CD4-positive, alpha-beta T cell (primary cell): ENCODE measurements around the gene STAM2. TPM values are rescaled to one million over a fixed set of nuclear protein-coding genes. Genes with fewer than 3 reads are reported as not detected.
"Not testable (repeated sequence)": the region's sequence is repeated elsewhere in the genome, so short reads cannot be mapped to it uniquely, and the experiment has no call there.

Experiments used
- ATAC-seq: fragments of 200-7000 bp; cut with Tn5 transposase; one replicate; pipeline ENCODE4 v1.10.0; 2022; ENCODE audit warnings: mild to moderate bottlenecking; ENCODE audit not compliant: poor library complexity
- CTCF ChIA-PET: fragments of 350-600 bp; sonication (Branson Sonifier 250); formaldehyde crosslinking; loops from one replicate; lab custom pipeline; 2021; ENCODE audit warnings: antibody characterized with exemption, inconsistent platforms; lab: Charles Lee
- POLR2A ChIA-PET: fragments of 350-600 bp; sonication (Branson Sonifier 250); formaldehyde crosslinking; loops from one replicate; lab custom pipeline; 2021; ENCODE audit warnings: antibody characterized with exemption, inconsistent platforms; lab: Charles Lee
- DNase-seq, 14 experiments: peaks; one replicate each; pipeline ENCODE4 v3.0.0-alpha.2; 2013 to 2020; ENCODE audit warnings: mixed read lengths in 2 of 14
- H3K27ac ChIP-seq, 2 donors: one replicate each; pipeline versions ENCODE4 v1.5.1 to v1.7.0; 2013; ENCODE audit warnings: low read length in 2 of 2, low read depth in 1 of 2, mild to moderate bottlenecking in 1 of 2
- H3K27me3 ChIP-seq, 2 experiments: 1 replicate in 1 of 2; 2 replicates in 1 of 2; pipeline versions ENCODE4 v1.6.1 to v1.7.0; 2013; ENCODE audit warnings: low read length in 2 of 2, control low read depth in 1 of 2, mild to moderate bottlenecking in 1 of 2, moderate library complexity in 1 of 2; ENCODE audit not compliant: insufficient read depth in 2 of 2, control insufficient read depth in 1 of 2
- H3K36me3 ChIP-seq: one replicate; pipeline ENCODE4 v1.6.1; 2013; ENCODE audit warnings: low read length, control low read depth; ENCODE audit not compliant: insufficient read depth
- H3K4me1 ChIP-seq: one replicate; pipeline ENCODE4 v1.6.1; 2013; ENCODE audit warnings: low read length, control low read depth; ENCODE audit not compliant: insufficient read depth
- H3K4me3 ChIP-seq: one replicate; pipeline ENCODE4 v1.5.1; 2013; ENCODE audit warnings: mild to moderate bottlenecking, low read length, moderate library complexity
- H3K9me3 ChIP-seq, 2 experiments: 1 replicate in 1 of 2; 2 replicates in 1 of 2; pipeline versions ENCODE4 v1.6.1 to v1.7.0; 2013; ENCODE audit warnings: low read length in 2 of 2, mild to moderate bottlenecking in 2 of 2, control low read depth in 1 of 2, moderate library complexity in 1 of 2; ENCODE audit not compliant: control insufficient read depth in 1 of 2, insufficient read depth in 1 of 2
- H3K27ac Mint-ChIP-seq: one replicate; pipeline ENCODE4 v1.8.0; 2020; ENCODE audit warnings: mixed read lengths
- H3K27me3 Mint-ChIP-seq: one replicate; pipeline ENCODE4 v1.8.0; 2021; ENCODE audit warnings: mixed read lengths
- H3K36me3 Mint-ChIP-seq: one replicate; pipeline ENCODE4 v1.8.0; 2021; ENCODE audit warnings: low read depth, mixed read lengths
- H3K4me1 Mint-ChIP-seq: one replicate; pipeline ENCODE4 v1.8.0; 2021; ENCODE audit warnings: low read depth, mixed read lengths
- H3K4me3 Mint-ChIP-seq: one replicate; pipeline ENCODE4 v1.8.0; 2020; ENCODE audit warnings: mild to moderate bottlenecking, mixed read lengths
- H3K9me3 Mint-ChIP-seq: one replicate; pipeline ENCODE4 v1.8.0; 2020; ENCODE audit warnings: mixed read lengths
- intact Hi-C, 2 experiments: fragments of 100-400 bp; cut with DNase I in 1 of 2; cut with micrococcal nuclease in 1 of 2; formaldehyde crosslinking; loops; one replicate each; pipeline versions ENCODE4 v1.15.1 to v1.9.0; 2023 to 2025; cut with DNase I, micrococcal nuclease
- total RNA-seq, 174 experiments: library from RNA in 2 of 174; stranded (reverse) in 2 of 174; gene quantifications; one replicate each; pipeline ENCODE4 v1.2.3 and lab custom pipeline; 2021 to 2026
- TF ChIP-seq, protein P1 (sequence below): fragments of 200-600 bp; IDR thresholded peaks from one replicate; pipeline ENCODE4 v1.8.0; 2022; ENCODE audit warnings: antibody characterized with exemption, mild to moderate bottlenecking

The STAM2 gene
- total RNA-seq, 2 experiments from 2014 or later: 4.1 to 4.9 TPM

DNA sequence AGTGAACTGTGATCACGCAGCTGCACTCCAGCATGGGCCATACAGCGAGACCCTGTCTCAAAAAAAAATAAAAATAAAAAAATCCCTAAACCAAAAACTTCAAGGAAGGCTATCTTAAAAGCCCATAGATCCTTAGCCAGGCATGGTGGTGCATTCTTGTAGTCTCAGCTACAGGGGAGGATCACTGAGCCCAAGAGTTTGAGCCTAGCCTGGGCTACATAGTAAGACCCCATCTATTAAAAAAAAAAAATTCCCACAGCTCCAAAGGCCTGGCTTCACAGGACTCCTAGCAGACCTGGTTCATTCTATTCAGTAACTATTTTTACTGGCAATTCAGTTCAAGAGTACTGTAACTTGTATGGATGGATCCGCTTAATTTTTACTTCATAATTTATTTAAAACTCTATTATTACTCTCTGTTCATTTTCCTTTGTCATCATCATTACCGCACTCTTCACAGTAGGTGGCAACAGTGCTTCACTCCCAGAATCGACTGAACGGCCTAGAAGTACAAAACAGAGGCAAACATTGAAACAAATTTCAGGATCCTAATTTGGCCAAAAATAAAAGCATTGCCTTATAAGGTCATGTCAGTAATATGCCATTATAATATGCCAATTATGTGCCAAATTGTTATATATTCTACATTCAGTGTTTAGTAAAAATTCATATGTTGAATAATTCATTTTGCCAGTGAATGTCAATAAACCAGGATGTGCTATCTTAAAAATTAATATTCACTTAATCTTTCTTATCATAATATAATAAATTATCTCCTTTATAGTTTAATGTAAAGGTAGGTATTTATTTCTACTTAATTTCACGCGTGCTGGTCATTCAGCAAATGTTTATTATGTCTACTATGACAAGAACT lies 14.3 kb upstream of the STAM2 start:
- no peaks in the 10 kb centered on the region for H3K9me3 Mint-ChIP-seq
- DNase-seq: peak in 3 of 14 experiments; percentile 8 to 30 (median 30)
- Histone ChIP-seq H3K27me3 (peaks cover 4% of the 10 kb centered on the region in 2 experiments), H3K9me3 (no peaks in the 10 kb centered on the region), H3K27ac (no peak overlapping the region), H3K4me3 (no peak overlapping the region), H3K36me3 (no peaks in the 10 kb centered on the region), H3K4me1 (no peaks in the 10 kb centered on the region)
- peaks cover 4% of the 10 kb centered on the region for H3K4me1 Mint-ChIP-seq
- ChIA-PET CTCF (no interaction called here), POLR2A (no interaction called here)
- no peak overlapping the region for H3K4me3 Mint-ChIP-seq
- TF ChIP-seq, protein P1, sequence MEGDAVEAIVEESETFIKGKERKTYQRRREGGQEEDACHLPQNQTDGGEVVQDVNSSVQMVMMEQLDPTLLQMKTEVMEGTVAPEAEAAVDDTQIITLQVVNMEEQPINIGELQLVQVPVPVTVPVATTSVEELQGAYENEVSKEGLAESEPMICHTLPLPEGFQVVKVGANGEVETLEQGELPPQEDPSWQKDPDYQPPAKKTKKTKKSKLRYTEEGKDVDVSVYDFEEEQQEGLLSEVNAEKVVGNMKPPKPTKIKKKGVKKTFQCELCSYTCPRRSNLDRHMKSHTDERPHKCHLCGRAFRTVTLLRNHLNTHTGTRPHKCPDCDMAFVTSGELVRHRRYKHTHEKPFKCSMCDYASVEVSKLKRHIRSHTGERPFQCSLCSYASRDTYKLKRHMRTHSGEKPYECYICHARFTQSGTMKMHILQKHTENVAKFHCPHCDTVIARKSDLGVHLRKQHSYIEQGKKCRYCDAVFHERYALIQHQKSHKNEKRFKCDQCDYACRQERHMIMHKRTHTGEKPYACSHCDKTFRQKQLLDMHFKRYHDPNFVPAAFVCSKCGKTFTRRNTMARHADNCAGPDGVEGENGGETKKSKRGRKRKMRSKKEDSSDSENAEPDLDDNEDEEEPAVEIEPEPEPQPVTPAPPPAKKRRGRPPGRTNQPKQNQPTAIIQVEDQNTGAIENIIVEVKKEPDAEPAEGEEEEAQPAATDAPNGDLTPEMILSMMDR: peak; percentile 24
- no peak for ATAC-seq
- no peak overlapping the region for H3K27ac Mint-ChIP-seq
- H3K36me3 Mint-ChIP-seq: no peaks in the 10 kb centered on the region
- H3K27me3 Mint-ChIP-seq: peaks cover 38% of the 10 kb centered on the region
- intact Hi-C loops: no loop called here

DNA sequence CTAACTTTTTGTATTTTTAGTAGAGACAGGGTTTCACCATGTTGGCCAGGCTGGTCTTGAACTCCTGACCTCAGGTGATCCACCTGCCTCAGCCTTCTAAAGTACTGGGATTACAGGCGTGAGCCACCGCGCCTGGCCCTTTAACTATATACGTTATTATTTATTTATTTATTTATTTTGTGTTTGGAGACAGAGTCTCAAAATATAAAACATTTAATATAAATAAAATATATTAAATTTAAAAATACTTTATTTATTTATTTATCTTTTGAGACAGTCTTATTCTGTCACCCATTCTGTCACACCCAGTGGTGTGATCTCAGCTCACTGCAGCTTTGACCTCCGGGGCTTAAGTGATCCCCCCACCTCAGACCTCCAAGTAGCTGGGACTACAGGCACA lies 11.2 kb upstream of the STAM2 start:
- H3K4me1 Mint-ChIP-seq: peaks cover 17% of the 10 kb centered on the region
- H3K9me3 Mint-ChIP-seq, H3K27ac ChIP-seq, ATAC-seq, H3K4me3 ChIP-seq, intact Hi-C loops, H3K27ac Mint-ChIP-seq, H3K4me1 ChIP-seq, H3K9me3 ChIP-seq, H3K36me3 Mint-ChIP-seq, POLR2A ChIA-PET, H3K36me3 ChIP-seq, DNase-seq, H3K4me3 Mint-ChIP-seq: not testable (repeated sequence)
- CTCF ChIA-PET: interaction anchor here (0.5 to 0.7 kb wide), 2 partner anchors 51 to 149 kb away, joined by 3 to 4 read pairs; no protein-coding TSS in a partner anchor
- H3K27me3 ChIP-seq: peaks cover 4 to 11% of the 10 kb centered on the region in 2 experiments
- H3K27me3 Mint-ChIP-seq: peaks cover 22% of the 10 kb centered on the region

DNA sequence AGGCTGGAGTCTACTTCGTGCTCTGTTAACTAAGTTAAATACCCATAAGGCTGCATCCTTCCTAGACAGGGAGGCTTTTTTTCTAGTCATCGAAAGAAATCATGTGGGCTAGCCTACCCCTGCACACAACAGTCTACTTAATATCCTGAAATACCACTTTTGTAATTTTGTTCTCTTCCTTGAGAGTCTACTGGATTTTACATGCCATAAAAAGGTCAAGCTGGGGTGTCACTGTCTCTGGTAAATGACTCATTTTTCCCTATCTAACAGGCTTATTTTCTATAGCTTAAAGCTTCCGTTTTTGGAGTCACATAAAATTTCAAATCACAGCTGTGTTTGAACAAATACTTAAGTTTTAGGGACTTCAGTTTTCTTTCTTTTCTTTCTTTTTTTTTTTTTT lies 10.7 kb upstream of the STAM2 start:
- peaks cover 19% of the 10 kb centered on the region for H3K27me3 Mint-ChIP-seq
- H3K27me3 ChIP-seq: peaks cover 4 to 11% of the 10 kb centered on the region in 2 experiments
- H3K9me3 Mint-ChIP-seq: no peaks in the 10 kb centered on the region
- no peak for DNase-seq
- TF ChIP-seq, protein P1: no peak
- H3K4me1 Mint-ChIP-seq: peaks cover 17% of the 10 kb centered on the region
- no peaks in the 10 kb centered on the region for H3K36me3 ChIP-seq
- no peaks in the 10 kb centered on the region for H3K4me1 ChIP-seq
- H3K4me3 Mint-ChIP-seq: no peak overlapping the region
- no peak overlapping the region for H3K27ac ChIP-seq
- H3K36me3 Mint-ChIP-seq: no peaks in the 10 kb centered on the region
- ChIA-PET POLR2A (no interaction called here), CTCF (interaction anchor here (1.4 kb wide), 1 partner anchor 10 kb away, joined by 4 read pairs; no protein-coding TSS in a partner anchor)
- ATAC-seq: no peak
- intact Hi-C loops: no loop called here
- no peak overlapping the region for H3K4me3 ChIP-seq
- H3K9me3 ChIP-seq: peaks cover 0 to 5% of the 10 kb centered on the region in 2 experiments
- no peak overlapping the region for H3K27ac Mint-ChIP-seq
